H1 (cell line): ENCODE results near the gene POLDIP3. TPM values are rescaled to one million over a fixed set of nuclear protein-coding genes. Genes with fewer than 3 reads are reported as not detected.

ENCODE experiments used
- CTCF ChIA-PET: fragments of 300-600 bp; sonication (Branson Sonifier 250); formaldehyde crosslinking; loops from one replicate; lab custom pipeline; 2021; ENCODE audit not compliant: partially characterized antibody; lab: Charles Lee
- POLR2A ChIA-PET: fragments of 300-600 bp; sonication (Branson Sonifier 250); formaldehyde crosslinking; loops from one replicate; lab custom pipeline; 2021; ENCODE audit warnings: inconsistent platforms; ENCODE audit not compliant: partially characterized antibody; lab: Charles Lee
- DNase-seq, 2 experiments: peaks; one replicate each; pipeline versions ENCODE4 v3.0.0 to v3.0.0-alpha.2; 2010 to 2022; ENCODE audit warnings: low spot score in 2 of 2, low read depth in 1 of 2, mixed read lengths in 1 of 2
- FAIRE-seq: peaks from 2 replicates; lab custom pipeline; 2011; peaks lifted over from hg19 to GRCh38; lab: Jason Lieb, UNC
- H2AFZ ChIP-seq: 2 replicates; pipeline ENCODE4 v1.8.1; 2012; ENCODE audit warnings: low read length, inconsistent platforms
- H2AK5ac ChIP-seq: 2 replicates; pipeline ENCODE4 v1.6.1; 2013; ENCODE audit warnings: low read depth, low read length
- H2BK120ac ChIP-seq: replicated peaks from 2 replicates; pipeline ENCODE3; 2013; ENCODE audit warnings: low read depth, low read length, inconsistent platforms
- H2BK12ac ChIP-seq: 2 replicates; pipeline ENCODE4 v1.6.1; 2013; ENCODE audit warnings: low read depth, low read length
- H2BK15ac ChIP-seq: 2 replicates; pipeline ENCODE4 v1.6.1; 2013; ENCODE audit warnings: low read length
- H2BK20ac ChIP-seq: 2 replicates; pipeline ENCODE4 v1.6.1; 2013; ENCODE audit warnings: low read length
- H2BK5ac ChIP-seq: 2 replicates; pipeline ENCODE4 v1.6.1; 2013; ENCODE audit warnings: low read depth, low read length
- H3K14ac ChIP-seq: 2 replicates; pipeline ENCODE4 v1.6.1; 2013; ENCODE audit warnings: inconsistent platforms; ENCODE audit not compliant: insufficient read length
- H3K18ac ChIP-seq: 2 replicates; pipeline ENCODE4 v1.6.1; 2013; ENCODE audit warnings: low read length; ENCODE audit errors: extremely low read depth
- H3K23ac ChIP-seq: 2 replicates; pipeline ENCODE4 v1.6.1; 2013; ENCODE audit warnings: inconsistent platforms; ENCODE audit not compliant: insufficient read length
- H3K23me2 ChIP-seq: 2 replicates; pipeline ENCODE4 v1.6.1; 2013; ENCODE audit warnings: low read depth, low read length
- H3K27ac ChIP-seq: 2 replicates; pipeline ENCODE4 v1.6.1; 2011; ENCODE audit warnings: low read depth, low read length, inconsistent platforms
- H3K27me3 ChIP-seq, 4 experiments: replicated peaks in 1 of 4; 1 replicate in 1 of 4; 2 replicates in 3 of 4; pipeline versions ENCODE4 v1.6.1 to v1.8.1; 2011 to 2013; ENCODE audit warnings: low read length in 3 of 4, mild to moderate bottlenecking in 3 of 4, inconsistent platforms in 2 of 4, mixed read lengths in 2 of 4, moderate library complexity in 1 of 4; ENCODE audit not compliant: control insufficient read depth in 3 of 4, insufficient read depth in 3 of 4; ENCODE audit errors: extremely low read depth in 1 of 4
- H3K36me3 ChIP-seq, 4 experiments: 2 replicates each; pipeline versions ENCODE4 v1.6.1 to v1.8.1; 2011 to 2013; ENCODE audit warnings: mild to moderate bottlenecking in 4 of 4, low read length in 3 of 4, moderate library complexity in 2 of 4, control low read depth in 1 of 4, inconsistent platforms in 1 of 4; ENCODE audit not compliant: insufficient read depth in 4 of 4, control insufficient read depth in 2 of 4
- H3K4ac ChIP-seq: replicated peaks from 2 replicates; pipeline ENCODE3; 2013; ENCODE audit warnings: low read length, low read depth, mixed read lengths, inconsistent platforms; ENCODE audit not compliant: insufficient read length
- H3K4me1 ChIP-seq, 4 experiments: replicated peaks in 1 of 4; 1 replicate in 1 of 4; 2 replicates in 3 of 4; pipeline versions ENCODE4 v1.6.1 to v1.8.1; 2011 to 2013; ENCODE audit warnings: low read length in 3 of 4, inconsistent platforms in 2 of 4, mixed read lengths in 1 of 4; ENCODE audit not compliant: insufficient read depth in 4 of 4, control insufficient read depth in 3 of 4
- H3K4me2 ChIP-seq, 2 experiments: 2 replicates each; pipeline versions ENCODE4 v1.6.1 to v1.8.1; 2011 to 2013; ENCODE audit warnings: low read depth in 2 of 2, low read length in 2 of 2, control low read depth in 1 of 2, inconsistent platforms in 1 of 2, mild to moderate bottlenecking in 1 of 2; ENCODE audit not compliant: insufficient read depth in 1 of 2
- H3K4me3 ChIP-seq, 4 experiments: fragments of 200-600, 300-600 bp in 1 of 4; sonication (generic), shearing (Covaris generic), sonication (Bioruptor Twin) in 1 of 4; 2 replicates each; pipeline versions ENCODE4 v1.5.1 to v1.8.1; 2011 to 2016; ENCODE audit warnings: low read length in 4 of 4, low read depth in 3 of 4, control low read depth in 2 of 4, inconsistent platforms in 2 of 4, mild to moderate bottlenecking in 2 of 4, mixed read lengths in 1 of 4, moderate library complexity in 1 of 4; ENCODE audit not compliant: insufficient read depth in 2 of 4; ENCODE audit errors: extremely low read depth in 1 of 4
- H3K56ac ChIP-seq: replicated peaks from 2 replicates; pipeline ENCODE3; 2013; ENCODE audit warnings: low read depth, mild to moderate bottlenecking, mixed read lengths, low read length, inconsistent platforms; ENCODE audit not compliant: insufficient read length
- H3K79me1 ChIP-seq: 2 replicates; pipeline ENCODE4 v1.6.1; 2013; ENCODE audit warnings: low read depth, low read length, control low read depth
- H3K79me2 ChIP-seq, 2 experiments: 2 replicates each; pipeline versions ENCODE4 v1.6.1 to v1.8.1; 2012 to 2013; ENCODE audit warnings: low read length in 2 of 2, mild to moderate bottlenecking in 2 of 2, inconsistent platforms in 1 of 2; ENCODE audit not compliant: insufficient read depth in 2 of 2, control insufficient read depth in 1 of 2
- H3K9ac ChIP-seq, 4 experiments: replicated peaks in 1 of 4; 1 replicate in 1 of 4; 2 replicates in 3 of 4; pipeline versions ENCODE4 v1.6.1 to v1.8.1; 2011 to 2013; ENCODE audit warnings: low read depth in 3 of 4, low read length in 3 of 4, control low read depth in 2 of 4, mild to moderate bottlenecking in 2 of 4, moderate library complexity in 2 of 4, inconsistent platforms in 1 of 4; ENCODE audit errors: extremely low read depth in 1 of 4
- H3K9me3 ChIP-seq, 2 experiments: 2 replicates each; pipeline versions ENCODE4 v1.6.1 to v1.8.1; 2012 to 2013; ENCODE audit warnings: mild to moderate bottlenecking in 2 of 2, moderate library complexity in 2 of 2, control low read depth in 1 of 2, inconsistent platforms in 1 of 2, low read depth in 1 of 2, low read length in 1 of 2, mixed read lengths in 1 of 2; ENCODE audit not compliant: insufficient read depth in 2 of 2
- H4K20me1 ChIP-seq, 2 experiments: replicated peaks in 1 of 2; 2 replicates each; pipeline versions ENCODE3 to v1.8.1; 2011 to 2013; ENCODE audit warnings: inconsistent platforms in 2 of 2, low read length in 2 of 2, mild to moderate bottlenecking in 1 of 2; ENCODE audit not compliant: insufficient read depth in 2 of 2, control insufficient read depth in 1 of 2
- H4K5ac ChIP-seq: 2 replicates; pipeline ENCODE4 v1.6.1; 2013; ENCODE audit warnings: low read length, low read depth, mixed read lengths, inconsistent platforms; ENCODE audit not compliant: insufficient read length
- H4K8ac ChIP-seq: 2 replicates; pipeline ENCODE4 v1.8.0; 2013; ENCODE audit warnings: mild to moderate bottlenecking, moderate library complexity, low read length, inconsistent platforms; ENCODE audit not compliant: insufficient read depth; ENCODE audit errors: extremely low read depth
- H4K91ac ChIP-seq: replicated peaks from 2 replicates; pipeline ENCODE3; 2013; ENCODE audit warnings: low read length, mixed read lengths, inconsistent platforms; ENCODE audit not compliant: insufficient read length
- BACH1 ChIP-seq: IDR thresholded peaks from 2 replicates; pipeline ENCODE4 v1.6.1; 2012; ENCODE audit warnings: low read length, improper control_type of control experiment
- EZH2 ChIP-seq: fragments of 200-600 bp; sonication (generic); IDR thresholded peaks from 2 replicates; pipeline ENCODE4 v1.7.1; 2012; ENCODE audit warnings: low read depth, mild to moderate bottlenecking, moderate library complexity, low read length, inconsistent platforms; ENCODE audit not compliant: severe bottlenecking
- MAFK ChIP-seq: IDR thresholded peaks from 2 replicates; pipeline ENCODE4 v1.6.1; 2012; ENCODE audit warnings: low read depth, mild to moderate bottlenecking, improper control_type of control experiment, low read length
- MAX ChIP-seq: IDR thresholded peaks from 2 replicates; pipeline ENCODE4 v1.6.1; 2012; ENCODE audit warnings: inconsistent platforms
- NRF1 ChIP-seq: IDR thresholded peaks from 2 replicates; pipeline ENCODE4 v1.6.1; 2011; ENCODE audit warnings: mild to moderate bottlenecking, low read depth, low read length, improper control_type of control experiment
- SP1 ChIP-seq: IDR thresholded peaks from 2 replicates; pipeline ENCODE4 v1.6.1; 2011; ENCODE audit warnings: low read depth, low read length
- YY1 ChIP-seq: IDR thresholded peaks from 2 replicates; pipeline ENCODE4 v1.6.1; 2011; ENCODE audit warnings: low read depth, mild to moderate bottlenecking, low read length
- WGBS, 2 experiments: shearing (Covaris generic) in 1 of 2; methylation state at CpG; one replicate each; pipeline versions ENCODE4 v1.1.6 to v1.1.7; 2013 to 2015; ENCODE audit warnings: low lambda C conversion rate in 2 of 2, mixed read lengths in 2 of 2, inconsistent platforms in 1 of 2, low coverage in 1 of 2, missing lambda C conversion rate in 1 of 2; ENCODE audit not compliant: insufficient replicate concordance in 2 of 2, insufficient coverage in 1 of 2, insufficient read length in 1 of 2; ENCODE audit errors: extremely low coverage in 1 of 2, missing lambda C conversion rate in 1 of 2; 5-methylcytosine and 5-hydroxymethylcytosine counted together
- polyA plus RNA-seq, 7 experiments: library from polyadenylated mRNA; depleted of rRNA in 3 of 7; stranded (reverse) in 5 of 7; unstranded in 2 of 7; fragments of >200 nt in 5 of 7; fragments of 200-250 nt in 2 of 7; gene quantifications; 1 replicate in 5 of 7; 2 replicates in 1 of 7; 4 replicates in 1 of 7; pipeline versions ENCODE4 v1.2.1 to v1.2.3, GENCODE V29; 2011 to 2013; ENCODE audit warnings: missing spikeins in 2 of 7, mixed read lengths in 2 of 7
- total RNA-seq: library from RNA; stranded (reverse); fragmentation: NEBNext Ultra II Directional; extraction: Animal tissue kit (Norgen Biotek cat#: 25700); gene quantifications from 2 replicates; pipeline ENCODE4 v1.2.1, GENCODE V29; 2021

POLDIP3 gene
- total and polyA plus RNA-seq, 2 of the 8 experiments (the other 6 are each of a cell fraction or from before 2014, with no cell fraction given) = 43.5 to 84.6 TPM

GRCh38 chr22:42642806-42643633 lies 28.3 kb upstream of the POLDIP3 start:
- 0 out of 2 replicates have a peak overlapping the region, but pooled peaks have one; percentile 9 for H2BK12ac ChIP-seq
- no peak overlapping the region for H3K9ac ChIP-seq
- H3K4me2 ChIP-seq = no peak overlapping the region
- H2BK15ac ChIP-seq = no peak overlapping the region
- H4K8ac ChIP-seq = no peak overlapping the region
- peaks cover 15% of the 10 kb centered on the region for H3K79me1 ChIP-seq
- no peak overlapping the region; the same call in 1 of the 2 replicates for H3K18ac ChIP-seq
- no peak overlapping the region for H2BK5ac ChIP-seq
- 0 out of 7 replicates have a peak, but pooled peaks cover 0 to 2% (median 0%) of the 10 kb centered on the region in 4 experiments for H3K27me3 ChIP-seq
- H3K4me3 ChIP-seq = no peak overlapping the region
- peak overlapping the region; percentile 38 for H3K4ac ChIP-seq
- no peak for FAIRE-seq
- H3K4me1 ChIP-seq = peaks cover 7 to 20% (median 15%) of the 10 kb centered on the region in 4 experiments
- H3K9me3 ChIP-seq = no peaks in the 10 kb centered on the region
- H3K36me3 ChIP-seq = no peaks in the 10 kb centered on the region
- ChIA-PET POLR2A (interaction anchor here (0.7 to 4.6 kb wide), 5 partner anchors 11 to 50 kb away, joined by 3 to 39 read pairs (median 3); partner anchors contain the start of gene POLDIP3), CTCF (interaction anchor here (0.6 to 1.6 kb wide), 7 partner anchors 9 to 627 kb away, joined by 3 to 6 read pairs (median 4); no protein-coding TSS in a partner anchor)
- H3K56ac ChIP-seq = no peak overlapping the region
- H4K5ac ChIP-seq = no peak overlapping the region
- H3K27ac ChIP-seq = peak overlapping the region; percentile 36
- H2AFZ ChIP-seq = no peak overlapping the region
- no peak overlapping the region for H3K23ac ChIP-seq
- 85% methylated on average over 11 of the region's 12 CpGs; no CpG with 5 or more reads in 1 of the 2 experiments for WGBS, 2 experiments
- peaks cover 0 to 33% of the 10 kb centered on the region in 2 experiments; a peak in 2 of 4 replicates for H3K79me2 ChIP-seq
- no peak for DNase-seq
- H4K20me1 ChIP-seq = peaks cover under 1 to 10% of the 10 kb centered on the region in 2 experiments
- H2AK5ac ChIP-seq = no peak overlapping the region
- no peak overlapping the region for H2BK120ac ChIP-seq
- no peak overlapping the region for H2BK20ac ChIP-seq
- no peak overlapping the region for H3K14ac ChIP-seq
- H4K91ac ChIP-seq = no peak overlapping the region
- no peaks in the 10 kb centered on the region for H3K23me2 ChIP-seq
- no peak for TF ChIP-seq NRF1
- TF ChIP-seq BACH1 = no peak
- TF ChIP-seq EZH2 = no peak
- TF ChIP-seq MAX = no peak
- TF ChIP-seq SP1 = no peak
- no peak for TF ChIP-seq YY1
- TF ChIP-seq MAFK = no peak
